NK-92 treated with Interleukin-12 subunit alpha and Interleukin-12 subunit beta, amount 100 ng/mL, for 24 hours (cell line): Measurements from ENCODE around the gene ZDHHC5.
"Not testable (repeated sequence)": the region's sequence is repeated elsewhere in the genome, so short reads cannot be mapped to it uniquely, and the experiment has no call there.

Experiments
- DNase-seq: peaks from one replicate; lab custom pipeline; 2025; lab: John Stamatoyannopoulos, UW

ZDHHC5 gene

GRCh38 chr11:57644748-57645688, 22.9 kb upstream of the ZDHHC5 start:
- DNase-seq = peak; percentile 64

- DNase-seq = no peak
Measured at GRCh38 chr11:57645689-57646085, 22.2 kb upstream of the ZDHHC5 start.

- DNase-seq = no peak
Measured at GRCh38 chr11:57646194-57646798, 21.6 kb upstream of the ZDHHC5 start.

- no peak for DNase-seq
Measured at GRCh38 chr11:57646799-57647303, 21.1 kb upstream of the ZDHHC5 start.

- DNase-seq = no peak
Measured at GRCh38 chr11:57647372-57647771, 20.5 kb upstream of the ZDHHC5 start.

GRCh38 chr11:57647960-57648800, 19.7 kb upstream of the ZDHHC5 start:
- no peak for DNase-seq

- no peak for DNase-seq
Measured at GRCh38 chr11:57648801-57649735, 18.8 kb upstream of the ZDHHC5 start.

GRCh38 chr11:57649826-57650738, 17.8 kb upstream of the ZDHHC5 start, which contains the start of gene YPEL4:
Gene YPEL4 (minus strand): TSS chr11:57649912. CDS start chr11:57647107, 2,805 bp downstream.
- peak; percentile 72 for DNase-seq

GRCh38 chr11:57650739-57651090, 17.2 kb upstream of the ZDHHC5 start:
- DNase-seq = no peak

GRCh38 chr11:57651408-57651807, 16.5 kb upstream of the ZDHHC5 start:
- DNase-seq = no peak

- not testable (repeated sequence) for DNase-seq
Measured at GRCh38 chr11:57652230-57652629, 15.7 kb upstream of the ZDHHC5 start.

GRCh38 chr11:57652662-57653061, 15.3 kb upstream of the ZDHHC5 start:
- DNase-seq = no peak

- no peak for DNase-seq
Measured at GRCh38 chr11:57653163-57653562, 14.8 kb upstream of the ZDHHC5 start.

GRCh38 chr11:57656885-57657193, 11.1 kb upstream of the ZDHHC5 start:
- no peak for DNase-seq

GRCh38 chr11:57657194-57658022, 10.5 kb upstream of the ZDHHC5 start, which contains the start of gene CLP1:
Gene CLP1 (plus strand): TSS chr11:57657762. CDS start chr11:57659477, 1,715 bp downstream.
- DNase-seq = peak; percentile 98

- no peak for DNase-seq
Measured at GRCh38 chr11:57658023-57658361, 9.9 kb upstream of the ZDHHC5 start.

- no peak for DNase-seq
Measured at GRCh38 chr11:57659669-57660068, 8.2 kb upstream of the ZDHHC5 start.

GRCh38 chr11:57662893-57663292, 5.0 kb upstream of the ZDHHC5 start:
- DNase-seq = no peak

GRCh38 chr11:57663975-57664374, 3.9 kb upstream of the ZDHHC5 start:
- DNase-seq = no peak
